MG63 (cell line): ENCODE results near the gene WRAP73. TPM values are rescaled to one million over a fixed set of nuclear protein-coding genes. Genes with fewer than 3 reads are reported as not detected.

Source experiments
- DNase-seq: peaks from one replicate; pipeline ENCODE4 v3.0.0-alpha.2; 2020
- H3K27me3 ChIP-seq: fragments of 250-450 bp; sonication (Bioruptor Pico); 2 replicates; pipeline ENCODE4 v1.5.1; 2020; ENCODE audit warnings: mild to moderate bottlenecking, moderate library complexity
- H3K36me3 ChIP-seq: fragments of 250-450 bp; sonication (Bioruptor Pico); 2 replicates; pipeline ENCODE4 v1.5.1; 2020; ENCODE audit warnings: mild to moderate bottlenecking, moderate library complexity
- H3K4me3 ChIP-seq: fragments of 250-450 bp; sonication (Bioruptor Pico); 2 replicates; pipeline ENCODE4 v1.5.1; 2020; ENCODE audit warnings: mild to moderate bottlenecking, moderate library complexity
- H3K9me3 ChIP-seq: fragments of 250-450 bp; sonication (Bioruptor Pico); 2 replicates; pipeline ENCODE4 v1.5.1; 2020; ENCODE audit warnings: mild to moderate bottlenecking, moderate library complexity
- total RNA-seq: library from RNA; depleted of rRNA; stranded (reverse); fragments of >200 nt; shearing (Covaris generic); gene quantifications from 2 replicates; pipeline ENCODE4 v1.2.3, GENCODE V29; 2014; ENCODE audit warnings: low replicate concordance; rRNA removed

Gene WRAP73
- total RNA-seq, result 37.6 and 52.7 TPM in 2 replicates

GRCh38 chr1:3649342-3650247 lies at the start of gene WRAP73:
Gene WRAP73 (minus strand): TSS chr1:3650103. CDS start chr1:3649999, 104 bp downstream.
- Histone ChIP-seq H3K9me3 (no peaks in the 10 kb centered on the region), H3K4me3 (peak within 1 kb of the TSS; percentile 81), H3K36me3 (peaks cover 17% of the 10 kb centered on the region), H3K27me3 (no peaks in the 10 kb centered on the region)
- peak; percentile 90 for DNase-seq

GRCh38 chr1:3699596-3699995 lies 49.7 kb upstream of the WRAP73 start:
- Histone ChIP-seq H3K27me3 (no peaks in the 10 kb centered on the region), H3K9me3 (no peaks in the 10 kb centered on the region), H3K4me3 (no peak overlapping the region), H3K36me3 (no peaks in the 10 kb centered on the region)
- no peak for DNase-seq

GRCh38 chr1:3698660-3699408 lies 48.9 kb upstream of the WRAP73 start:
- no peak for DNase-seq
- H3K9me3 ChIP-seq, result no peaks in the 10 kb centered on the region
- no peaks in the 10 kb centered on the region for H3K36me3 ChIP-seq
- H3K4me3 ChIP-seq, result no peak overlapping the region
- no peaks in the 10 kb centered on the region for H3K27me3 ChIP-seq

GRCh38 chr1:3697810-3698209 lies 47.9 kb upstream of the WRAP73 start:
- H3K27me3 ChIP-seq, result no peaks in the 10 kb centered on the region
- no peak for DNase-seq
- H3K36me3 ChIP-seq, result no peaks in the 10 kb centered on the region
- no peak overlapping the region for H3K4me3 ChIP-seq
- no peaks in the 10 kb centered on the region for H3K9me3 ChIP-seq

- DNase-seq, result no peak
- no peaks in the 10 kb centered on the region for H3K9me3 ChIP-seq
- no peaks in the 10 kb centered on the region for H3K27me3 ChIP-seq
- H3K4me3 ChIP-seq, result no peak overlapping the region
- no peaks in the 10 kb centered on the region for H3K36me3 ChIP-seq
Measured at GRCh38 chr1:3697104-3697503, 47.2 kb upstream of the WRAP73 start.

GRCh38 chr1:3696689-3697088 lies 46.8 kb upstream of the WRAP73 start:
- no peak overlapping the region for H3K4me3 ChIP-seq
- H3K27me3 ChIP-seq, result no peaks in the 10 kb centered on the region
- H3K36me3 ChIP-seq, result no peaks in the 10 kb centered on the region
- no peaks in the 10 kb centered on the region for H3K9me3 ChIP-seq
- no peak for DNase-seq

- Histone ChIP-seq H3K27me3 (no peaks in the 10 kb centered on the region), H3K9me3 (no peaks in the 10 kb centered on the region), H3K4me3 (no peak overlapping the region), H3K36me3 (no peaks in the 10 kb centered on the region)
- peak; percentile 17 for DNase-seq
Measured at GRCh38 chr1:3695326-3696217, 45.7 kb upstream of the WRAP73 start.

- H3K4me3 ChIP-seq, result no peak overlapping the region
- no peak for DNase-seq
- no peaks in the 10 kb centered on the region for H3K27me3 ChIP-seq
- no peaks in the 10 kb centered on the region for H3K36me3 ChIP-seq
- H3K9me3 ChIP-seq, result no peaks in the 10 kb centered on the region
Measured at GRCh38 chr1:3693321-3693720, 43.4 kb upstream of the WRAP73 start.

GRCh38 chr1:3692598-3692997 lies 42.7 kb upstream of the WRAP73 start:
- Histone ChIP-seq H3K9me3 (no peaks in the 10 kb centered on the region), H3K27me3 (no peaks in the 10 kb centered on the region), H3K4me3 (no peak overlapping the region), H3K36me3 (no peaks in the 10 kb centered on the region)
- no peak for DNase-seq

GRCh38 chr1:3691421-3692204 lies 41.7 kb upstream of the WRAP73 start:
- no peaks in the 10 kb centered on the region for H3K9me3 ChIP-seq
- no peak overlapping the region for H3K4me3 ChIP-seq
- no peaks in the 10 kb centered on the region for H3K27me3 ChIP-seq
- no peak for DNase-seq
- no peaks in the 10 kb centered on the region for H3K36me3 ChIP-seq

- Histone ChIP-seq H3K9me3 (no peaks in the 10 kb centered on the region), H3K4me3 (no peak overlapping the region), H3K36me3 (no peaks in the 10 kb centered on the region), H3K27me3 (no peaks in the 10 kb centered on the region)
- DNase-seq, result no peak
Measured at GRCh38 chr1:3690282-3691065, 40.6 kb upstream of the WRAP73 start.

GRCh38 chr1:3689138-3689750 lies 39.3 kb upstream of the WRAP73 start:
- Histone ChIP-seq H3K9me3 (no peaks in the 10 kb centered on the region), H3K4me3 (no peak overlapping the region), H3K27me3 (no peaks in the 10 kb centered on the region), H3K36me3 (no peaks in the 10 kb centered on the region)
- DNase-seq, result no peak

- no peak for DNase-seq
- Histone ChIP-seq H3K4me3 (no peak overlapping the region), H3K27me3 (no peaks in the 10 kb centered on the region), H3K9me3 (no peaks in the 10 kb centered on the region), H3K36me3 (no peaks in the 10 kb centered on the region)
Measured at GRCh38 chr1:3688356-3689137, 38.6 kb upstream of the WRAP73 start.

- Histone ChIP-seq H3K36me3 (no peaks in the 10 kb centered on the region), H3K4me3 (no peak overlapping the region)
- DNase-seq, result no peak
Measured at GRCh38 chr1:3687504-3687903, 37.6 kb upstream of the WRAP73 start.

More at GRCh38 chr1:3687504-3687903, 37.6 kb upstream of the WRAP73 start:
- no peaks in the 10 kb centered on the region for H3K27me3 ChIP-seq
- no peaks in the 10 kb centered on the region for H3K9me3 ChIP-seq
